ENCODE results near the gene PPP2R1B. TPM values are rescaled to one million over a fixed set of nuclear protein-coding genes. Genes with fewer than 3 reads are reported as not detected.
A peak's percentile ranks its signal among the peaks of the same experiment; 100 is the strongest.

The PPP2R1B gene
- total RNA-seq (10 to 100 TPM; 13.5 to 16.0 (median 14.8) TPM), polyA plus RNA-seq (10 to 100 TPM in 2 of 3 donors, 1 to 10 TPM in 1; 9.0 to 17.8 (median 14.9) TPM)

GRCh38 chr11:111765984-111766833, at the start of gene PPP2R1B:
Gene PPP2R1B (minus strand): TSS chr11:111766389. CDS start chr11:111766361, 28 bp downstream.
- Histone ChIP-seq H3K27ac (peak within 1 kb of the TSS; percentile 77 to 94 (median 90)), H3K36me3 (peaks cover 2 to 25% (median 5%) of the 10 kb centered on the region in 4 donors), H3K9me3 (no peaks in the 10 kb centered on the region), H3K4me1 (peaks cover 0 to 27% (median 15%) of the 10 kb centered on the region in 4 donors), H3K27me3 (no peaks in the 10 kb centered on the region), H3K4me3 (peak within 1 kb of the TSS; percentile 68 to 93 (median 89))
- 0 to 1% methylated on average over 61 of the region's 61 CpGs for WGBS, 2 donors
- DNase-seq = peak; percentile 85
- intact Hi-C loops (cut with DNase I) = loop anchor here (1.0 kb wide), 1 partner anchor 164 kb away; the partner anchor contains the start of gene SIK2
- no peak for TF ChIP-seq CTCF (IDR thresholded peaks at IDR 0.05)
- peak in 1 of 2 donors; percentile 47 for TF ChIP-seq POLR2A (IDR thresholded peaks at IDR 0.05)
- peak; percentile 42 to 84 (median 78) for TF ChIP-seq POLR2AphosphoS5 (IDR thresholded peaks at IDR 0.05)

- 87 to 94% methylated on average over 1 of the region's 1 CpG for WGBS, 2 donors
Measured at GRCh38 chr11:111815489-111815888, 49.3 kb upstream of the PPP2R1B start.

GRCh38 chr11:111814557-111815320, 48.5 kb upstream of the PPP2R1B start:
- peak overlapping the region; percentile 64 to 75 (median 68) for H3K27ac ChIP-seq
- no peak for DNase-seq
- intact Hi-C loops (cut with DNase I) = no loop called here
- H3K9me3 ChIP-seq = no peaks in the 10 kb centered on the region
- 91 to 92% methylated on average over 8 of the region's 8 CpGs for WGBS, 2 donors
- TF ChIP-seq POLR2A (IDR thresholded peaks at IDR 0.05) (no peak), CTCF (IDR thresholded peaks at IDR 0.05) (no peak), POLR2AphosphoS5 (IDR thresholded peaks at IDR 0.05) (peak in 1 of 4 donors; percentile 54), EP300 (IDR thresholded peaks at IDR 0.05) (peak in 2 of 4 donors; percentile 5 to 34)
- H3K36me3 ChIP-seq = peaks cover 0 to under 1% (median 0%) of the 10 kb centered on the region in 4 donors
- peaks cover 0 to 34% (median 26%) of the 10 kb centered on the region in 4 donors for H3K4me1 ChIP-seq
- no peaks in the 10 kb centered on the region for H3K27me3 ChIP-seq
- no peak overlapping the region for H3K4me3 ChIP-seq

More at GRCh38 chr11:111815489-111815888, 49.3 kb upstream of the PPP2R1B start:
- Histone ChIP-seq H3K4me1 (peaks cover 0 to 42% (median 33%) of the 10 kb centered on the region in 4 donors), H3K36me3 (no peaks in the 10 kb centered on the region), H3K27me3 (no peaks in the 10 kb centered on the region), H3K4me3 (no peak overlapping the region), H3K9me3 (no peaks in the 10 kb centered on the region), H3K27ac (peak overlapping the region; percentile 64 to 75 (median 68))
- intact Hi-C loops (cut with DNase I) = no loop called here
- DNase-seq = no peak
- no peak for TF ChIP-seq EP300 (IDR thresholded peaks at IDR 0.05)
- TF ChIP-seq POLR2A (IDR thresholded peaks at IDR 0.05) = no peak
- no peak for TF ChIP-seq CTCF (IDR thresholded peaks at IDR 0.05)
- no peak for TF ChIP-seq POLR2AphosphoS5 (IDR thresholded peaks at IDR 0.05)

GRCh38 chr11:111814106-111814505, 47.9 kb upstream of the PPP2R1B start:
- Histone ChIP-seq H3K4me1 (peaks cover 0 to 28% (median 20%) of the 10 kb centered on the region in 4 donors), H3K27ac (peak overlapping the region; percentile 64 to 75 (median 68)), H3K27me3 (no peaks in the 10 kb centered on the region), H3K4me3 (no peak overlapping the region), H3K36me3 (peaks cover 0 to 6% (median 0%) of the 10 kb centered on the region in 4 donors), H3K9me3 (no peaks in the 10 kb centered on the region)
- DNase-seq = no peak
- 97 to 99% methylated on average over 1 of the region's 1 CpG for WGBS, 2 donors
- intact Hi-C loops (cut with DNase I) = no loop called here
- TF ChIP-seq EP300 (IDR thresholded peaks at IDR 0.05) (no peak), POLR2A (IDR thresholded peaks at IDR 0.05) (no peak), CTCF (IDR thresholded peaks at IDR 0.05) (no peak), POLR2AphosphoS5 (IDR thresholded peaks at IDR 0.05) (no peak)
